ENCODE data around the gene FRYL.

The FRYL gene

DNA sequence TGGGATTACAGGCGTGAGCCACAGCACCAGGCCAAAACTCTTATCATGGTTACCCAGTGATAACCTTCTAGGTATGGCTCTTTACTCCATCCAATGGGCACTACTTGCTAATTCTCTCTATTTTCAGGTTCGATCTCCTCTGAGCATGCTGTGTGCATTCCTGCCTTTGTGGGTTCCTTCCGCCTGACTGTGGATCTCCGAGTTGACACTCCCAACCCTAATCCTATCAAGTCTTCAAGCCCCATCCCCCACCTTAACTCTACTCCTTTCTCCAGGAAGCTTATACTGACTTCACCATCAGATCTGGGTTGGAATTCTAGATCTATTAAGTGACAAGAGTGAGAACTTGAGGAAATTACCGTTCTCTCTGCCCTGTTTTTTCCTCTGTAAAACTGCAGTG is 225.5 kb downstream of the FRYL start:
- no peaks in the 10 kb centered on the region for H3K4me1 ChIP-seq (ENCODE audit: insufficient read depth, low read length)
- no peaks in the 10 kb centered on the region for H3K9me3 ChIP-seq (ENCODE audit: control insufficient read depth, insufficient read depth, low read length)
- no peak overlapping the region for H3K9ac ChIP-seq (ENCODE audit: low read depth, low read length)
- H3K36me3 ChIP-seq (ENCODE audit: insufficient read depth, low read length), result peaks cover 5% of the 10 kb centered on the region

DNA sequence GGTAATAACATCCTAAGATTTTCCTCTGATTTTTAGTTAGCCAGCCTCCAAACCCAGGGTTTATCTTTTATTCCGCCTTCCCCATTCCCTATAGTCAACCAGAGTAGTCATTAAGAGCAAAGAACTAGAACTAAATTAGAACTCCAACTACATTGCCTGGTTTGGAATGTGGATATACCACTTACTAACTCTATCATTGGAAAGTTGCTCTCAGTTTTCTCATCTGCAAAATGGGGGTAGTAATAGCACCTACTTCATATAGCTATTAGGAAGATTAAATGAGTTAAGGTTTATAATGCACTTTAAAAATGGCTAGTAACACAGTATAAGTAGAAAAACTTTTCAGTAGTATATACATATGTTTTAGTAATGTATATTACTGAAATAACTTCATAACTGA is 226.4 kb downstream of the FRYL start:
- Histone ChIP-seq H3K36me3 (ENCODE audit: insufficient read depth, low read length) (peaks cover 5% of the 10 kb centered on the region), H3K9ac (ENCODE audit: low read depth, low read length) (no peak overlapping the region), H3K9me3 (ENCODE audit: control insufficient read depth, insufficient read depth, low read length) (no peaks in the 10 kb centered on the region), H3K4me1 (ENCODE audit: insufficient read depth, low read length) (no peaks in the 10 kb centered on the region)

DNA sequence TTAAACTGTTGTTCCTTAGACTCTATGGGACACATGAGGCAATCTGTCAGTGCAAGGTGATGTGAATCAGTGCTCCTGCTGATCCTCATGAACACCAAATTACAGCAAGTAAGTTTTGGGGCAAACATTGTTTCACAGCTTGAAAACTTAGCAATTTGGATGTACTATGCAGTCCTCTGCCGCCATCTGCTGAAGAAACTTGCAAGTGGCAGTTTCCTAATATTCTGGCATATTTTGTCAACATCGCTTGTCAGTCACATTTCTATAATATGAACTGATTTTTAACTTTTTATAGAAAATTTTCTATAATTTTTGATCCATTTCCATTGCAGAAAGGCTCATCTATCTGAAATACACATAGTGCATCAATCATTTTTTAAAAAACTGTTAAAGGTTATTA is 233.7 kb downstream of the FRYL start:
- Histone ChIP-seq H3K9me3 (ENCODE audit: control insufficient read depth, insufficient read depth, low read length) (no peaks in the 10 kb centered on the region), H3K36me3 (ENCODE audit: insufficient read depth, low read length) (peaks cover 9% of the 10 kb centered on the region), H3K4me1 (ENCODE audit: insufficient read depth, low read length) (no peaks in the 10 kb centered on the region), H3K9ac (ENCODE audit: low read depth, low read length) (no peak overlapping the region)

DNA sequence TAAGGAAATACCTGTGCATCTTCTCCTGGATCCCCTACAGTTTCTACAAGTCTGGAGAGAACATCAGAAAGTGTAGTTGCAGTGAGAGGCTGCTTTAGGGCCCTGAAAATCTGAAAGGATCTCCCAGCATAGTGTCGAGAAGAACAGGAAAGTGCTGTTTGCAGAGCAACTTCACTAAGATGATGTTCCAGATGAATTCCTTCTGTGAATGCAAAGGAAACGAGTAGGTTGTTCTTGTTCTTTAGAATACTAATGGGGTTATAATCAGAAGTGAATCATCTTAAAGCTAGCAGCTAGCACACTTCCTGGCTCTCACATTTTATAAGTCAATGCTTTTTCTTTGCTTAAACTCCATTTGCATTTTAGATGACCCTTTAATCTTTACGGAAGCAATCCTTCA is 236.3 kb downstream of the FRYL start:
- no peaks in the 10 kb centered on the region for H3K9me3 ChIP-seq (ENCODE audit: control insufficient read depth, insufficient read depth, low read length)
- H3K9ac ChIP-seq (ENCODE audit: low read depth, low read length), result no peak overlapping the region
- H3K4me1 ChIP-seq (ENCODE audit: insufficient read depth, low read length), result no peaks in the 10 kb centered on the region
- H3K36me3 ChIP-seq (ENCODE audit: insufficient read depth, low read length), result peaks cover 9% of the 10 kb centered on the region; the same call in 1 of the 2 replicates

DNA sequence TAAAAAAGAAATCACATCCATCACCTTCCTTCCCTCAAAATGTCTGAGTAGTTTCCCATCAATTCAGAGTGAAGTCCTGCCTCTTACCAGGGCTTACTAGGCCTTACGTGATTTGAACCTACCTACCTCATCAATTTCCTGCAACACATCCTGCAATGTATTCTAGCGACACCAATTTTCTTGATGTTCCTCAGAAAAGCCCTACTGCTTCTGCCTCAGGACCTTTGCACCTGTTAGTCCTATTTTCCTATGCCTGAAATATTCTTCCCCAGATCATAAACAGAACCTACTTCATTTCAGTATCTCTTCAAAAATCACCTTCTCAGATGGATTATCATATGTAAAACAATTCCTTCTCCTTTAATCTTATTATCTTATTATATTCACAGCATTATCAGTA is 237.2 kb downstream of the FRYL start:
- H3K9me3 ChIP-seq (ENCODE audit: control insufficient read depth, insufficient read depth, low read length), result no peaks in the 10 kb centered on the region
- no peaks in the 10 kb centered on the region for H3K4me1 ChIP-seq (ENCODE audit: insufficient read depth, low read length)
- no peak overlapping the region for H3K9ac ChIP-seq (ENCODE audit: low read depth, low read length)
- peaks cover 9% of the 10 kb centered on the region; the same call in 1 of the 2 replicates for H3K36me3 ChIP-seq (ENCODE audit: insufficient read depth, low read length)

DNA sequence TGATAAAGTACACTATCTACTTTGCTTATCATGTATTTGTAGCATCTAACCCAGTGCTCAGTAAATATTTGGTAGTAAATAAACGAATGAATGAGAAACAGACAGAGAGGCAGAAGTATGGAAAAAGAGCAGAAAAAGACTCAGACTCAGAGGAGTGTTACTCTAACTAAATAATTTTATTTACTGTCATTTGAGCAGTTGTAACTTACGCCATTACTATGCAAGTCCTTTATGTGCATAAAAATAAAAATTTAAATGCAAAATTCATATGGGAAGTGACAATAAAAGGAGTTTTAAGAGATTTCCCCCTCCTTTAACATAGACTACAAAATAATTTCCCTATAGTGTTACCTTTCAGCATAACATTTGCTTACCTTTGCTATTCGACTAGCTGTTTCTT is 240.5 kb downstream of the FRYL start:
- Histone ChIP-seq H3K9me3 (ENCODE audit: control insufficient read depth, insufficient read depth, low read length) (no peaks in the 10 kb centered on the region), H3K36me3 (ENCODE audit: insufficient read depth, low read length) (peaks cover 9% of the 10 kb centered on the region; the same call in 1 of the 2 replicates), H3K4me1 (ENCODE audit: insufficient read depth, low read length) (no peaks in the 10 kb centered on the region), H3K9ac (ENCODE audit: low read depth, low read length) (no peak overlapping the region)

DNA sequence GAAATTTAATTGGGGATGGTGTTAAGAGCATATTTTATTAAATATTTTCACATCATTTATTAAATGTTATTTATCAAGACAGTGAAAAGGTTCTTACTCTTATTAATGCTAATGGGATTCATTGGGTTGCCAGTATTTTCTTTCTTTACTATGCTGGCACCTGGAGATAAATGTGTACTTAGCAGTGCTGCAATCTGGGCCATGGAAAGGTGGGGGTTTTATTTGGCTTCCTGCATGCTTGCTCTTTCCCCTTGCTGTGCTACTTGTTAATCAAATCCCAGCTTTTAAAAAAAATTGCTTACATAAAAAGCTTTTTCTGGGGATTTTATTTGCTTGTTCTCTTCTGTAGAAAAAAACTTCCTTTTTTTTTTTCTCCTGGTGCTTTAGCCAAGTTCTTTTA is 241.7 kb downstream of the FRYL start:
- Histone ChIP-seq H3K9me3 (ENCODE audit: control insufficient read depth, insufficient read depth, low read length) (no peaks in the 10 kb centered on the region), H3K4me1 (ENCODE audit: insufficient read depth, low read length) (no peaks in the 10 kb centered on the region), H3K9ac (ENCODE audit: low read depth, low read length) (no peak overlapping the region), H3K36me3 (ENCODE audit: insufficient read depth, low read length) (peaks cover 5% of the 10 kb centered on the region; the same call in 1 of the 2 replicates)

DNA sequence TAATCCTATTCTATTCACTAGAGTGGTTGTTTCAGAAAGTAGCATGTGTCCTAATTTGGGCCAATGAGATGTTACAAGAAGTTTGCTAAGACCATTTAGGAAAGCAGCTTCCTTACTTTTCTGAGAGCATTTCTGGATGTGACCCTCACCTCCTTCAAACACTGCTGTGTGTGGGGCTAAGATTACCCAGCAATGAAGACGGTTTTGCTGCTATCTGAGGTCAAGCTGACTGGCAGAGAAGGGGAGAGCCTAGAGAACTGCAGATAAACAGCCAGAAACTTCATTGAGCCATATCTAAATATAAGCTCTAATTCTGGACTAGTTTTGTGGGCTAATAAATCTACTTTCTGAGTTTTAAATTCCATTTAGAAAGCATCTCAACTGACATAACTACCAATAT is 253.7 kb downstream of the FRYL start:
- Histone ChIP-seq H3K4me1 (ENCODE audit: insufficient read depth, low read length) (no peaks in the 10 kb centered on the region), H3K9ac (ENCODE audit: low read depth, low read length) (no peak overlapping the region), H3K9me3 (ENCODE audit: control insufficient read depth, insufficient read depth, low read length) (no peaks in the 10 kb centered on the region), H3K36me3 (ENCODE audit: insufficient read depth, low read length) (peaks cover 12% of the 10 kb centered on the region)

DNA sequence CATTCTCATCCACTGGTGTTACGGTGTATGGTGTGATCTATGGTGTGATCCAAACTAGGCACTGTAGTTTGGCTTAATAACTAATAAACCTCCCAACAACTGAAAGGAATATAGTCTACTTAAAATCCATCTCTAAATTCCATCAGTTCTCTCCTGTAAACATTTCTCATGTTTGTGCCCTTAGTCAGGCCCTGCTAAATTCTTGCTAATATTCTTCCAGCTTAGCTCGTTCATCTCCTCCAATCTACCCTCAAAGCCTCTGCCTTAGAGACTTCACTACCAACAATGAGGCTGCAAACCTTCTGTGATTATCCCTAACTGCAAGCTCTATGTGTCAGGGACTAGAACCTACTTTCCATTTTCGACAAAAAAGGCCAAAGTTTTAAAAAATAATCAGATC is 261.9 kb downstream of the FRYL start:
- Histone ChIP-seq H3K9ac (ENCODE audit: low read depth, low read length) (no peak overlapping the region), H3K4me1 (ENCODE audit: insufficient read depth, low read length) (no peaks in the 10 kb centered on the region), H3K36me3 (ENCODE audit: insufficient read depth, low read length) (peaks cover 5% of the 10 kb centered on the region; the same call in 1 of the 2 replicates), H3K9me3 (ENCODE audit: control insufficient read depth, insufficient read depth, low read length) (no peaks in the 10 kb centered on the region)

DNA sequence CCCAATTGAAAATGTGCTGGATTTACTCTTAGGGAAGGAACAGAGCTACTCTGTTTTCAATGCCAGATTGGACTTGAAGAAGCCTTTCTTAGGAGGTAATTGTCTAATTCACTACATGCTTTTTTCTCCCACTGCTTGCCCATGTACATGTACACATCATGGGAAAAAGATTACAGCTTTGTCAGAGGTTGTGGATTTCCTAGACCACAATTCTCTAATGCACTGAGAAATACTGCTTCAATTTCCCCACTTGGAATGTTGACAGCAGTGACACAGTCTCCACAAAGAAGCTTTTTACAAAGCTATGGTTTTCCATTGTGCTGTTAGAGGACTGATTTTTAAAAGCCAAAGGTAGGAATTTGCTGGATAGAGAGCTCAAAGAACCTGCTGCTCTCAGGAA is 270.5 kb downstream of the FRYL start:
- no peak overlapping the region for H3K9ac ChIP-seq (ENCODE audit: low read depth, low read length)
- no peaks in the 10 kb centered on the region for H3K9me3 ChIP-seq (ENCODE audit: control insufficient read depth, insufficient read depth, low read length)
- peaks cover 18% of the 10 kb centered on the region for H3K36me3 ChIP-seq (ENCODE audit: insufficient read depth, low read length)
- no peaks in the 10 kb centered on the region for H3K4me1 ChIP-seq (ENCODE audit: insufficient read depth, low read length)

DNA sequence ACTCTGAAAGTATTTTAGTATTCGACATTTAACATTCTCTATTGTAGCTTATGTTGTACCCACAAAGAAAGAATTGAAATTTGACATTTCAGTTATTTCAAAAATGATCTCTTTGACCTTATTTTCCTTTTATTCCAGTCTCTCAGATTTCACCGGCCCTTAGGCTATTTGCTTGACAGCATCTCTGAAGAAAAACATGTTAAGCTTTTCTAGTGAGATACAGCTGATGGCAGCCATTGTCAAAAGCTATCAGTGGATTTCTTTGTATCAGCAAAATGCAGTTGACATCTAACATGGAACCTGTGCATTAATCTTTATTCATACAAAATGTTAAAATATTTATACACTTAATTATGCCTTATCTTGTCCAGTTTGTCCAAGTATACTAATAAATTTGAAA is 273.4 kb downstream of the FRYL start:
- Histone ChIP-seq H3K9me3 (ENCODE audit: control insufficient read depth, insufficient read depth, low read length) (no peaks in the 10 kb centered on the region), H3K36me3 (ENCODE audit: insufficient read depth, low read length) (peaks cover 16% of the 10 kb centered on the region), H3K4me1 (ENCODE audit: insufficient read depth, low read length) (no peaks in the 10 kb centered on the region), H3K9ac (ENCODE audit: low read depth, low read length) (no peak overlapping the region)

DNA sequence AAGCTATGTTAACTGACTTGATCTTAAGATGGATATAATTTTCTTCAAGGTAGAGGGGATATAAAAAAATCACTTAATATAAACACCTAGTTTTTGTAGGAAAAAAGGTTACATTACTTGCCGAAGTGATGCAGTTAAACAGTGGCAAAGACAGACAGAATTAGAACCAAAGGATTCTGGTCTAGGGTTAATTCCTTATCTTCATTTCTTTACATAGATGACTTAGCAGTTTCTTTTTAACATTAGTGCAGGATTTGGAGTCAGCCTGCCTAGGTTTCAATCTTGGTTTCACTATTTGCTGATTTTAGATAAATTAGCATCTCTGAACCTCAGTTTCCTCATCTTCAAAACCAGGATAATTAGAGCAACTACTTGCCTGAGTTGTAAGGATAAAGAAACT is 275.7 kb downstream of the FRYL start:
- Histone ChIP-seq H3K36me3 (ENCODE audit: insufficient read depth, low read length) (peaks cover 7% of the 10 kb centered on the region), H3K4me1 (ENCODE audit: insufficient read depth, low read length) (no peaks in the 10 kb centered on the region; the same call in 1 of the 2 replicates), H3K9ac (ENCODE audit: low read depth, low read length) (no peak overlapping the region), H3K9me3 (ENCODE audit: control insufficient read depth, insufficient read depth, low read length) (no peaks in the 10 kb centered on the region)

DNA sequence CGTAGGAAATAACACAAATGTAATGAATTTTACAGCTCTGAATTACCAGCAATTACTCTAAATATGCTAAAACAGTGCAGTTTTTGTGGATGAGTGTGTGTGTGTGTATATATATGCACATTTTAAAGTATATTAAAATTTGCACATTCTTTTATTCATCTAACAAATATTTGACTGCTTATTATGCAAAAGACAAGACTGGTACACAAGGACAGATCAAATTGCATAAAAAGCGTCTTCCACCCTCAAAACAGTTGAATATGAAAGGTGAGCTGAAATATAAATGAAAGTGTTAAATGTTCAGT is 276.1 kb downstream of the FRYL start:
- Histone ChIP-seq H3K9me3 (ENCODE audit: control insufficient read depth, insufficient read depth, low read length) (no peaks in the 10 kb centered on the region), H3K36me3 (ENCODE audit: insufficient read depth, low read length) (peaks cover 7% of the 10 kb centered on the region), H3K4me1 (ENCODE audit: insufficient read depth, low read length) (no peaks in the 10 kb centered on the region; the same call in 1 of the 2 replicates), H3K9ac (ENCODE audit: low read depth, low read length) (no peak overlapping the region)

DNA sequence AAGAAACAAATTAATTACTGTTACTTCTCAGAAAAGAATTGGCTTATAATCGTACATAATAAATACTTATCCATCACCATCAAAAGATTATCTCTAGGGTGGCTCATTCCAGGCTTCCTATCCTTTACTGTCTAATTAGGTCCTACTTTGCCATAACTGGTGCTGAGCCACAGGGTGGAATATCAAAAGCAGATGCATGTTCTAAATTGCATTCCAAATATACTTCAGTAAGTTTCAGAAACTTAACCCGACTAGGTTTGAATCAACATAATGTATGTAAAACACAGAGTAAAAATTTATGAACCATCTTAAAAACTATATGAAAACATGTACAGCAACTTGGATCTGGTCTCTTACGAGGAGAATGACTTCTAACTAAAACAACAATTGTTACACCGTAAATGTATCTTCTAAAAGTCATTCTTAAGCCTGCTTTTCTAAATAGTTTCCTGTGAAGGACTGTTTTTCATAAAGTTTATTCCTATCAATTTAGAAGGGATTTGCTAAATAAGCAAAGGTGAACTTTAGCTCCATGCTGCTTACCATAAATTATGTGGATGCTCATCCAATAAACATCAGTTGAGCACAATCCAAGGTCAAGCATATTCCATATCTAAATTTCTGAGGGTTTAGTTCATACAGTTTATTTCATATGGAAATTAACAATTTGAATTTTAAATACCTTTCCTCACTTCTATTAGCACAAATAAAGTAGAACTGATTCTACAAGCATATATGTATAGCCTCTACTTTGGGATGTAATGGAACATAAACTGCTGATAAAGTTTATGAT is 276.6 kb downstream of the FRYL start:
- Histone ChIP-seq H3K4me1 (ENCODE audit: insufficient read depth, low read length) (no peaks in the 10 kb centered on the region; the same call in 1 of the 2 replicates), H3K36me3 (ENCODE audit: insufficient read depth, low read length) (peaks cover 3% of the 10 kb centered on the region), H3K9me3 (ENCODE audit: control insufficient read depth, insufficient read depth, low read length) (no peaks in the 10 kb centered on the region), H3K9ac (ENCODE audit: low read depth, low read length) (no peak overlapping the region)

DNA sequence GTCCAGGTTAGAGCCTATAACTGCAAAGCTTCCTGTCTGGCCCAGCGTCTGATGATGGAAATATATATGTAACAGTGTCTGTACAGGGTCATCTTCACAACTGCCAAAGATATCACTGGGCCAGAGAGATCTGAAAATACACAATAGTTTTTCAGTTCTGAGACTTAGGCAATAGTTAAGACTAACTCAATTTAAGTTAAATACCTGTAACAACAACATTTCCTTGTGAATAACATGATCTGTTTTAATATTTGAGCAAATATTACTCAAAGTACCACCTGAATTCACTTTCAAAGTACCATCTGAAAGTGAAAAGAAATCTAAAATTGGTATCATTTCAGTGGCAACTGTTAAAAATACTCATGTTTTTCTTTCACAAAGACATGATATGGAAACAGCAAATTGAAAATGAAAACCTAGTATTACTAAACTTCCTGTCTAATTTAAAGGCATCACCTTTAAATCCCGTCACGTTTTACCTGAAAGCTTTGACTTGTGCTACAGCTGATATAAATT is 280.5 kb downstream of the FRYL start:
- H3K9ac ChIP-seq (ENCODE audit: low read depth, low read length), result no peak overlapping the region
- no peaks in the 10 kb centered on the region for H3K9me3 ChIP-seq (ENCODE audit: control insufficient read depth, insufficient read depth, low read length)
- H3K4me1 ChIP-seq (ENCODE audit: insufficient read depth, low read length), result no peaks in the 10 kb centered on the region; the same call in 1 of the 2 replicates
- H3K36me3 ChIP-seq (ENCODE audit: insufficient read depth, low read length), result peaks cover 3% of the 10 kb centered on the region
